H1 (cell line): ENCODE data around the gene ALK. TPM values are rescaled to one million over a fixed set of nuclear protein-coding genes. Genes with fewer than 3 reads are reported as not detected.

Source experiments
- CTCF ChIA-PET: fragments of 300-600 bp; sonication (Branson Sonifier 250); formaldehyde crosslinking; loops from one replicate; lab custom pipeline; 2021; ENCODE audit not compliant: partially characterized antibody; lab: Charles Lee
- POLR2A ChIA-PET: fragments of 300-600 bp; sonication (Branson Sonifier 250); formaldehyde crosslinking; loops from one replicate; lab custom pipeline; 2021; ENCODE audit warnings: inconsistent platforms; ENCODE audit not compliant: partially characterized antibody; lab: Charles Lee
- DNase-seq, 2 experiments: peaks; one replicate each; pipeline versions ENCODE4 v3.0.0 to v3.0.0-alpha.2; 2010 to 2022; ENCODE audit warnings: low spot score in 2 of 2, low read depth in 1 of 2, mixed read lengths in 1 of 2
- FAIRE-seq: peaks from 2 replicates; lab custom pipeline; 2011; peaks lifted over from hg19 to GRCh38; lab: Jason Lieb, UNC
- H2AFZ ChIP-seq: 2 replicates; pipeline ENCODE4 v1.8.1; 2012; ENCODE audit warnings: low read length, inconsistent platforms
- H2AK5ac ChIP-seq: 2 replicates; pipeline ENCODE4 v1.6.1; 2013; ENCODE audit warnings: low read depth, low read length
- H2BK120ac ChIP-seq: replicated peaks from 2 replicates; pipeline ENCODE3; 2013; ENCODE audit warnings: low read depth, low read length, inconsistent platforms
- H2BK12ac ChIP-seq: 2 replicates; pipeline ENCODE4 v1.6.1; 2013; ENCODE audit warnings: low read depth, low read length
- H2BK15ac ChIP-seq: 2 replicates; pipeline ENCODE4 v1.6.1; 2013; ENCODE audit warnings: low read length
- H2BK20ac ChIP-seq: 2 replicates; pipeline ENCODE4 v1.6.1; 2013; ENCODE audit warnings: low read length
- H2BK5ac ChIP-seq: 2 replicates; pipeline ENCODE4 v1.6.1; 2013; ENCODE audit warnings: low read depth, low read length
- H3K14ac ChIP-seq: 2 replicates; pipeline ENCODE4 v1.6.1; 2013; ENCODE audit warnings: inconsistent platforms; ENCODE audit not compliant: insufficient read length
- H3K18ac ChIP-seq: 2 replicates; pipeline ENCODE4 v1.6.1; 2013; ENCODE audit warnings: low read length; ENCODE audit errors: extremely low read depth
- H3K23ac ChIP-seq: 2 replicates; pipeline ENCODE4 v1.6.1; 2013; ENCODE audit warnings: inconsistent platforms; ENCODE audit not compliant: insufficient read length
- H3K23me2 ChIP-seq: 2 replicates; pipeline ENCODE4 v1.6.1; 2013; ENCODE audit warnings: low read depth, low read length
- H3K27ac ChIP-seq: 2 replicates; pipeline ENCODE4 v1.6.1; 2011; ENCODE audit warnings: low read depth, low read length, inconsistent platforms
- H3K27me3 ChIP-seq, 4 experiments: replicated peaks in 1 of 4; 1 replicate in 1 of 4; 2 replicates in 3 of 4; pipeline versions ENCODE4 v1.6.1 to v1.8.1; 2011 to 2013; ENCODE audit warnings: low read length in 3 of 4, mild to moderate bottlenecking in 3 of 4, inconsistent platforms in 2 of 4, mixed read lengths in 2 of 4, moderate library complexity in 1 of 4; ENCODE audit not compliant: control insufficient read depth in 3 of 4, insufficient read depth in 3 of 4; ENCODE audit errors: extremely low read depth in 1 of 4
- H3K36me3 ChIP-seq, 4 experiments: 2 replicates each; pipeline versions ENCODE4 v1.6.1 to v1.8.1; 2011 to 2013; ENCODE audit warnings: mild to moderate bottlenecking in 4 of 4, low read length in 3 of 4, moderate library complexity in 2 of 4, control low read depth in 1 of 4, inconsistent platforms in 1 of 4; ENCODE audit not compliant: insufficient read depth in 4 of 4, control insufficient read depth in 2 of 4
- H3K4ac ChIP-seq: replicated peaks from 2 replicates; pipeline ENCODE3; 2013; ENCODE audit warnings: low read length, low read depth, mixed read lengths, inconsistent platforms; ENCODE audit not compliant: insufficient read length
- H3K4me1 ChIP-seq, 4 experiments: replicated peaks in 1 of 4; 1 replicate in 1 of 4; 2 replicates in 3 of 4; pipeline versions ENCODE4 v1.6.1 to v1.8.1; 2011 to 2013; ENCODE audit warnings: low read length in 3 of 4, inconsistent platforms in 2 of 4, mixed read lengths in 1 of 4; ENCODE audit not compliant: insufficient read depth in 4 of 4, control insufficient read depth in 3 of 4
- H3K4me2 ChIP-seq, 2 experiments: 2 replicates each; pipeline versions ENCODE4 v1.6.1 to v1.8.1; 2011 to 2013; ENCODE audit warnings: low read depth in 2 of 2, low read length in 2 of 2, control low read depth in 1 of 2, inconsistent platforms in 1 of 2, mild to moderate bottlenecking in 1 of 2; ENCODE audit not compliant: insufficient read depth in 1 of 2
- H3K4me3 ChIP-seq, 4 experiments: fragments of 200-600, 300-600 bp in 1 of 4; sonication (generic), shearing (Covaris generic), sonication (Bioruptor Twin) in 1 of 4; 2 replicates each; pipeline versions ENCODE4 v1.5.1 to v1.8.1; 2011 to 2016; ENCODE audit warnings: low read length in 4 of 4, low read depth in 3 of 4, control low read depth in 2 of 4, inconsistent platforms in 2 of 4, mild to moderate bottlenecking in 2 of 4, mixed read lengths in 1 of 4, moderate library complexity in 1 of 4; ENCODE audit not compliant: insufficient read depth in 2 of 4; ENCODE audit errors: extremely low read depth in 1 of 4
- H3K56ac ChIP-seq: replicated peaks from 2 replicates; pipeline ENCODE3; 2013; ENCODE audit warnings: low read depth, mild to moderate bottlenecking, mixed read lengths, low read length, inconsistent platforms; ENCODE audit not compliant: insufficient read length
- H3K79me1 ChIP-seq: 2 replicates; pipeline ENCODE4 v1.6.1; 2013; ENCODE audit warnings: low read depth, low read length, control low read depth
- H3K79me2 ChIP-seq, 2 experiments: 2 replicates each; pipeline versions ENCODE4 v1.6.1 to v1.8.1; 2012 to 2013; ENCODE audit warnings: low read length in 2 of 2, mild to moderate bottlenecking in 2 of 2, inconsistent platforms in 1 of 2; ENCODE audit not compliant: insufficient read depth in 2 of 2, control insufficient read depth in 1 of 2
- H3K9ac ChIP-seq, 4 experiments: replicated peaks in 1 of 4; 1 replicate in 1 of 4; 2 replicates in 3 of 4; pipeline versions ENCODE4 v1.6.1 to v1.8.1; 2011 to 2013; ENCODE audit warnings: low read depth in 3 of 4, low read length in 3 of 4, control low read depth in 2 of 4, mild to moderate bottlenecking in 2 of 4, moderate library complexity in 2 of 4, inconsistent platforms in 1 of 4; ENCODE audit errors: extremely low read depth in 1 of 4
- H3K9me3 ChIP-seq, 2 experiments: 2 replicates each; pipeline versions ENCODE4 v1.6.1 to v1.8.1; 2012 to 2013; ENCODE audit warnings: mild to moderate bottlenecking in 2 of 2, moderate library complexity in 2 of 2, control low read depth in 1 of 2, inconsistent platforms in 1 of 2, low read depth in 1 of 2, low read length in 1 of 2, mixed read lengths in 1 of 2; ENCODE audit not compliant: insufficient read depth in 2 of 2
- H4K20me1 ChIP-seq, 2 experiments: replicated peaks in 1 of 2; 2 replicates each; pipeline versions ENCODE3 to v1.8.1; 2011 to 2013; ENCODE audit warnings: inconsistent platforms in 2 of 2, low read length in 2 of 2, mild to moderate bottlenecking in 1 of 2; ENCODE audit not compliant: insufficient read depth in 2 of 2, control insufficient read depth in 1 of 2
- H4K5ac ChIP-seq: 2 replicates; pipeline ENCODE4 v1.6.1; 2013; ENCODE audit warnings: low read length, low read depth, mixed read lengths, inconsistent platforms; ENCODE audit not compliant: insufficient read length
- H4K8ac ChIP-seq: 2 replicates; pipeline ENCODE4 v1.8.0; 2013; ENCODE audit warnings: mild to moderate bottlenecking, moderate library complexity, low read length, inconsistent platforms; ENCODE audit not compliant: insufficient read depth; ENCODE audit errors: extremely low read depth
- H4K91ac ChIP-seq: replicated peaks from 2 replicates; pipeline ENCODE3; 2013; ENCODE audit warnings: low read length, mixed read lengths, inconsistent platforms; ENCODE audit not compliant: insufficient read length
- CHD1 ChIP-seq: IDR thresholded peaks from 2 replicates; pipeline ENCODE4 v1.6.1; 2012; ENCODE audit warnings: low read depth, low read length, improper control_type of control experiment
- EP300 ChIP-seq, 2 experiments: IDR thresholded peaks; 1 replicate in 1 of 2; 2 replicates in 1 of 2; pipeline ENCODE4 v1.6.1; 2011 to 2012; ENCODE audit warnings: low read depth in 2 of 2, low read length in 2 of 2, mild to moderate bottlenecking in 2 of 2, borderline replicate concordance in 1 of 2, inconsistent platforms in 1 of 2, moderate library complexity in 1 of 2
- FOSL1 ChIP-seq: IDR thresholded peaks from 2 replicates; pipeline ENCODE4 v1.6.1; 2011; ENCODE audit warnings: mild to moderate bottlenecking, low read depth, low read length, moderate library complexity; ENCODE audit not compliant: insufficient read depth
- KDM1A ChIP-seq: fragments of 200-600, 300-600 bp; sonication (generic); IDR thresholded peaks from 2 replicates; pipeline ENCODE4 v1.7.1; 2016; ENCODE audit warnings: mild to moderate bottlenecking, low read length, borderline replicate concordance
- MAFK ChIP-seq: IDR thresholded peaks from 2 replicates; pipeline ENCODE4 v1.6.1; 2012; ENCODE audit warnings: low read depth, mild to moderate bottlenecking, improper control_type of control experiment, low read length
- POU5F1 ChIP-seq: IDR thresholded peaks from 2 replicates; pipeline ENCODE4 v1.6.1; 2011; ENCODE audit warnings: low read depth, mild to moderate bottlenecking, low read length, moderate library complexity
- RNF2 ChIP-seq: fragments of 200-900, 300-1000 bp; sonication (generic); IDR thresholded peaks from 2 replicates; pipeline ENCODE4 v1.7.1; 2016; ENCODE audit warnings: borderline replicate concordance, low read depth, mild to moderate bottlenecking, antibody characterized with exemption, low read length; ENCODE audit not compliant: poor library complexity, severe bottlenecking; ENCODE audit errors: missing control alignments
- TBP ChIP-seq: IDR thresholded peaks from 2 replicates; pipeline ENCODE4 v1.6.1; 2011; ENCODE audit warnings: low read depth, low read length, improper control_type of control experiment
- WGBS, 2 experiments: shearing (Covaris generic) in 1 of 2; methylation state at CpG; one replicate each; pipeline versions ENCODE4 v1.1.6 to v1.1.7; 2013 to 2015; ENCODE audit warnings: low lambda C conversion rate in 2 of 2, mixed read lengths in 2 of 2, inconsistent platforms in 1 of 2, low coverage in 1 of 2, missing lambda C conversion rate in 1 of 2; ENCODE audit not compliant: insufficient replicate concordance in 2 of 2, insufficient coverage in 1 of 2, insufficient read length in 1 of 2; ENCODE audit errors: extremely low coverage in 1 of 2, missing lambda C conversion rate in 1 of 2; 5-methylcytosine and 5-hydroxymethylcytosine counted together
- polyA plus RNA-seq, 7 experiments: library from polyadenylated mRNA; depleted of rRNA in 3 of 7; stranded (reverse) in 5 of 7; unstranded in 2 of 7; fragments of >200 nt in 5 of 7; fragments of 200-250 nt in 2 of 7; gene quantifications; 1 replicate in 5 of 7; 2 replicates in 1 of 7; 4 replicates in 1 of 7; pipeline versions ENCODE4 v1.2.1 to v1.2.3, GENCODE V29; 2011 to 2013; ENCODE audit warnings: missing spikeins in 2 of 7, mixed read lengths in 2 of 7
- total RNA-seq: library from RNA; stranded (reverse); fragmentation: NEBNext Ultra II Directional; extraction: Animal tissue kit (Norgen Biotek cat#: 25700); gene quantifications from 2 replicates; pipeline ENCODE4 v1.2.1, GENCODE V29; 2021
- TF ChIP-seq, protein P1 (sequence below): IDR thresholded peaks from 2 replicates; pipeline ENCODE4 v1.6.1; 2012; ENCODE audit warnings: inconsistent platforms
- TF ChIP-seq, protein P2 (sequence below): IDR thresholded peaks from 2 replicates; pipeline ENCODE4 v1.6.1; 2011; ENCODE audit warnings: low read depth, mild to moderate bottlenecking, low read length; ENCODE audit not compliant: insufficient read depth
- TF ChIP-seq, protein P3 (sequence below): IDR thresholded peaks from 2 replicates; pipeline ENCODE4 v1.6.1; 2012; ENCODE audit warnings: low read length, inconsistent platforms

The ALK gene
- total and polyA plus RNA-seq, 2 of the 8 experiments (the other 6 are each of a cell fraction or from before 2014, with no cell fraction given) = 0.02 to 0.09 TPM

DNA sequence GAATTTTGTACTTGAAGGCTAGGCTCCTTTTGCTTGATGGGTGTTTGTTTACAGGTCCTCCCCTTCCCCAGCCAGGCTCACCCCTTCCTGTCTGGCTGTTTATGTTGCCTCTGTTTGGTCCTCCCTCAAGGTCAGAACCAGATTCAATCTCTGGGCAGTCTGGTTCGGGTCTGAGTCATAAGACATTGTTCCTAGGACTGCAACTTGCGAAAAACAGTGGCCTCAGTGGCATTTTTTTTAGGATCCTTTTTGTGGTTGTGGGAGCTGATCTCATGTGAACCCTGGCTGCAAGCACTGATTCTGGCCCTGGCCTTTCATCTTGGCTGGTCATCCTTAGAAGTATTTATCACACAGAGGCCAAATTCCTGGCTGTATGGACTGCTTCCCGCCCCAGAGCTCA lies 435.8 kb downstream of the ALK start:
- Histone ChIP-seq H2BK120ac (no peak overlapping the region), H3K23ac (no peak overlapping the region), H3K79me1 (no peaks in the 10 kb centered on the region), H3K9ac (no peak overlapping the region), H4K91ac (no peak overlapping the region), H2BK5ac (no peak overlapping the region), H3K27me3 (no peaks in the 10 kb centered on the region), H4K20me1 (no peaks in the 10 kb centered on the region), H3K9me3 (no peaks in the 10 kb centered on the region), H3K79me2 (no peaks in the 10 kb centered on the region), H2BK15ac (no peak overlapping the region), H3K4me1 (peaks cover 0 to 3% (median 0%) of the 10 kb centered on the region in 4 experiments; a peak in 1 of 7 replicates), H3K4ac (no peak overlapping the region), H3K27ac (no peak overlapping the region), H3K18ac (no peak overlapping the region), H2BK20ac (no peak overlapping the region), H3K56ac (no peak overlapping the region), H3K4me3 (no peak overlapping the region), H2AK5ac (no peak overlapping the region), H3K36me3 (no peaks in the 10 kb centered on the region), H2BK12ac (no peak overlapping the region), H4K5ac (no peak overlapping the region), H2AFZ (peak overlapping the region; percentile 33; the same call in 1 of the 2 replicates), H4K8ac (no peak overlapping the region), H3K14ac (no peak overlapping the region), H3K4me2 (no peak overlapping the region), H3K23me2 (no peaks in the 10 kb centered on the region)
- FAIRE-seq = no peak
- POLR2A ChIA-PET = no interaction called here
- CTCF ChIA-PET = no interaction called here
- no peak for DNase-seq
- 88% methylated on average over 3 of the region's 3 CpGs; no CpG with 5 or more reads in 1 of the 2 experiments for WGBS, 2 experiments
- TF ChIP-seq CHD1 (no peak), RNF2 (no peak), TBP (no peak), KDM1A (no peak), FOSL1 (no peak), EP300 (IDR thresholded peaks at IDR 0.05; ENCODE audit: borderline replicate concordance in 1 of 2, low read depth in 2 of 2, low read length in 2 of 2) (no peak), POU5F1 (no peak), MAFK (no peak)
- TF ChIP-seq, protein P1, sequence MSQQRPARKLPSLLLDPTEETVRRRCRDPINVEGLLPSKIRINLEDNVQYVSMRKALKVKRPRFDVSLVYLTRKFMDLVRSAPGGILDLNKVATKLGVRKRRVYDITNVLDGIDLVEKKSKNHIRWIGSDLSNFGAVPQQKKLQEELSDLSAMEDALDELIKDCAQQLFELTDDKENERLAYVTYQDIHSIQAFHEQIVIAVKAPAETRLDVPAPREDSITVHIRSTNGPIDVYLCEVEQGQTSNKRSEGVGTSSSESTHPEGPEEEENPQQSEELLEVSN = no peak
- TF ChIP-seq, protein P2, sequence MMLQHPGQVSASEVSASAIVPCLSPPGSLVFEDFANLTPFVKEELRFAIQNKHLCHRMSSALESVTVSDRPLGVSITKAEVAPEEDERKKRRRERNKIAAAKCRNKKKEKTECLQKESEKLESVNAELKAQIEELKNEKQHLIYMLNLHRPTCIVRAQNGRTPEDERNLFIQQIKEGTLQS = no peak
- TF ChIP-seq, protein P3, sequence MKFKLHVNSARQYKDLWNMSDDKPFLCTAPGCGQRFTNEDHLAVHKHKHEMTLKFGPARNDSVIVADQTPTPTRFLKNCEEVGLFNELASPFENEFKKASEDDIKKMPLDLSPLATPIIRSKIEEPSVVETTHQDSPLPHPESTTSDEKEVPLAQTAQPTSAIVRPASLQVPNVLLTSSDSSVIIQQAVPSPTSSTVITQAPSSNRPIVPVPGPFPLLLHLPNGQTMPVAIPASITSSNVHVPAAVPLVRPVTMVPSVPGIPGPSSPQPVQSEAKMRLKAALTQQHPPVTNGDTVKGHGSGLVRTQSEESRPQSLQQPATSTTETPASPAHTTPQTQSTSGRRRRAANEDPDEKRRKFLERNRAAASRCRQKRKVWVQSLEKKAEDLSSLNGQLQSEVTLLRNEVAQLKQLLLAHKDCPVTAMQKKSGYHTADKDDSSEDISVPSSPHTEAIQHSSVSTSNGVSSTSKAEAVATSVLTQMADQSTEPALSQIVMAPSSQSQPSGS = no peak
